Right renal pelvis (tissue), 4 donors: Measurements from ENCODE around the gene TMEM91. TPM values are rescaled to one million over a fixed set of nuclear protein-coding genes. Genes with fewer than 3 reads are reported as not detected.
"Not testable (repeated sequence)": the region's sequence is repeated elsewhere in the genome, so short reads cannot be mapped to it uniquely, and the experiment has no call there.

ENCODE experiments used
- DNase-seq, 4 donors: peaks; one replicate each; pipeline ENCODE4 v3.0.0-alpha.2; 2013; ENCODE audit warnings: low read depth in 4 of 4, low spot score in 3 of 4, missing footprints in 1 of 4
- polyA plus RNA-seq, 4 donors: library from polyadenylated mRNA; unstranded; fragments of 120-200 nt; gene quantifications; one replicate each; pipeline ENCODE4 v1.2.1, GENCODE V29; 2013; ENCODE audit not compliant: insufficient read length in 4 of 4

The TMEM91 gene
- polyA plus RNA-seq, 4 donors, result 9.1 to 14.2 (median 10.1) TPM

DNA sequence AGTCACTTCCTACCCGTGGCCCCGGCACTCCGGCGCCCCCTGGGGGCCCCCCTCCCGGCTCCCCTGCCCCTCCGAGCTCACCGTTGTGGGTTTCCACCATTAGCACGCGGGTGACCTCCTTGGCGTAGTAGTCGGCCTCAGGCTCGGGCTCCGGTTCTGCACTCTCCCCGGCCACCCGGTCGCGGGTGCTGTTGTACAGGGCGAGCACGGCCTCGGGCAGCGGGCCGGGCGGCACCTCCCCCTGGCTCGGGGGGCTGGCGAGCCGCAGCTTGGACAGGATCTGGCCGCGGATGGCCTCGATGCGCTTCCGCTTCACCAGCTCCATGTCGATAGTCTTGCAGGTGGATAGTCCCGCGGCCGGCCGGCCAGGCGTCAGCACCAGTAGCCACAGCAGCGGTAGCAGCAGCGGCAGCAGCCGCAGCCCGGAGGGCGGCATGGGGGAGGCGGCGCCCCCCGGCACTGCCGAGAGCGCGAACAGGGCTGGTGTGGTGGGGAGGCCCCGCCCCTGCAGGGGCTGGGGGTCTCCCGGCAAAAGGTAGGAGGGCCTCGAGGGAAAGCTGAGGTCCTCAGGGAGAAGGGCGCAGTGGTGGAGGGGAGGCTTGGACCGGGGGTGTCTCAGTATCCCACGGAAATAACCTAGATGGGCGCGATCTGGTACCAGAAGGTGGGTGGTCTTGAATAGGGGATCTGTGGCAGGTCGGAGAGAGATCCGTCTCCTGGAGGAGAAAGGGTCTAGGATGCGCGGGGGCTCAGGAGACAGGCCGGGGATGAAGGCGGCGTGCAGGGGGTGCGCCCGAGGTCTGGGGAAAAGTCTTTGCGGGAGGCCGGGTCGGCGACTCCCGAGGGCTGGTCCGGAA lies 23.5 kb upstream of the TMEM91 start:
- DNase-seq, result no peak

- peak in 1 of 4 donors; percentile 54 for DNase-seq
These were observed 22.6 kb upstream of the TMEM91 start, which contains the start of gene TGFB1 for GRCh38 chr19:41353466-41354342. TSS of gene TGFB1 (minus strand) at chr19:41353922. CDS start at chr19:41353044, 878 bp downstream.

GRCh38 chr19:41354343-41354953 lies 21.9 kb upstream of the TMEM91 start:
- no peak for DNase-seq

GRCh38 chr19:41355035-41355434 lies 21.3 kb upstream of the TMEM91 start:
- DNase-seq, result no peak

DNA sequence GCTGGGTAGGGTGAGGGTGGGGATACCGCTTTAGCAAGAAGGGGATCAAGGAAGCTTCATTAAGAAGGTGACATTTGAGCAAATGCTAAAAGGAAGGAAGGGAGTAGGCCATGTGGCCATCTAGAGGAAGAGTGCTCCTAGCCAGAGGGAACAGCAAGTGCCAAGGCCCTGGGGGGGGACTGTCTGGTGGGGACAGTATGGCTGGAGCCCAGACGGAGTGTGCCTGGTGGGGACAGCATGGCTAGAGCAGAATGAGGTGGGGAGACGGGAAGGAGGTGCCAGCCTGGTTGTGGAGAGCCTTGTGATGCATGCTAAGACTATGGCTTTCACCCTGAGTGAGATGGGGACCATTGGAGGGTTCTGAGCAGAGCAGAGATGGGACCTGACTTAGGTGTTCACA lies 20.5 kb upstream of the TMEM91 start:
- no peak for DNase-seq

- DNase-seq, result no peak
These were observed 19.2 kb upstream of the TMEM91 start for GRCh38 chr19:41356984-41357739.

GRCh38 chr19:41357746-41358145 lies 18.6 kb upstream of the TMEM91 start:
- DNase-seq, result no peak

DNA sequence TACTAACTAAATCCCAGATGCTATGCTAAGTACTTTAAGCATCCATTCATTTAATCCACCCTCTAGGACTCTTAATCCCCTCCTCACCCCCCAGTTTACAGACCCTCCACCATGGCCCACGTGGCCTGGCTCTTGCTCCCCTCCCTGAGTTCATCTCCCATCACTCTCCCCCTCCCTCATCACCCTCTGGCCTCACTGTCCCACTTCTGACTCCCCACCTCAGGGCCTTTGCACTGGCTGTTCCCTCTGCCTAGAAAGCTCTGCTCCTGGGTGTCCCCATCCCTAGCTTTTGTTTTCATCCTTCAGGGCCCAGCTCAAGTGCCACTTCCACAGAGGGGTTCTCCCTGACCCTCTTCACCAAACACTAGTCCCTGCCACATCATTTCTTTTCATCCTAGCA lies 16.6 kb upstream of the TMEM91 start:
- DNase-seq, result no peak

- no peak for DNase-seq
These were observed 14.0 kb upstream of the TMEM91 start for GRCh38 chr19:41362143-41362847.

GRCh38 chr19:41363371-41363752 lies 13.0 kb upstream of the TMEM91 start:
- DNase-seq, result no peak

DNA sequence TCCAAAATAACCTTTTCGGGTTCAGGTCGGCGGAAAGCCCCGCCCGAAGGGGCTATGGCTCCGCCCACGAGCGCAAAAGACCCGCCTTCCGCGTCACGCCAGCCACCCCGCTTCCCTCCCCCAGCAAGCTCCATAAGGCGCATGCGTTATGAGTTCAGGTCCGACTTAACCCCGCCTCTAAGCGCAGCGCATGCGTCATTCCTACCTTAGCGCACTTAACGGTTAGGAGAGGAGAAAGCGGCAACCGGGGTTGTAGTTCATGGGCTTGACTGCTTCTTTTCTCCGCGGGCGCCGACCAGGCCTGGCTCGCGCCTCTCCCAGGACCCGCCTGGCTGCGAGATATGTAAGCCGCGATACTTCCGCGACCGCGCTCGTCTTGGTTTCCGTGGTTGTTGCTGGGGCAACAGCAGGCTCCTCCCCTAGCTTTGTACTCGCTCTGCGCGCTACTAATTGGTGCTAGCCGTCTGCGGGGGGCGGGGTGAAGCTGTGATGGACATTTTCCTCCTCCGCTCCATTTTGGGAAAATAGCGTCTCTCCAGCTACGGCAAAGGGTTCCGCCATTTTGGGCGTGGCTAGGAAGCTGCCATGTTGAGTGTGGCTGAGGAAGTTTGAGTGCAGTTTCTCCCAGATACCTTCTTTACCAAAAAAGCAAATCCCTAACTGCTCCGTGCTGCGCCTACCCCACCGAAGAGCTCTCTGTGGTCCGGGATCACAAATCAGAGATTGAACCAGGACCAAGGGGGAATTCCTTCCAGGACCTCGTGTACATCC lies 12.4 kb upstream of the TMEM91 start, which contains the start of gene B9D2:
Gene B9D2 (minus strand): TSS at position 397 of the 771 bp plus-strand sequence. CDS start 630 bp downstream, outside the sequence.
- peak; percentile 97 to 99 (median 98) for DNase-seq

GRCh38 chr19:41364524-41365391 lies 11.6 kb upstream of the TMEM91 start:
- DNase-seq, result no peak

DNA sequence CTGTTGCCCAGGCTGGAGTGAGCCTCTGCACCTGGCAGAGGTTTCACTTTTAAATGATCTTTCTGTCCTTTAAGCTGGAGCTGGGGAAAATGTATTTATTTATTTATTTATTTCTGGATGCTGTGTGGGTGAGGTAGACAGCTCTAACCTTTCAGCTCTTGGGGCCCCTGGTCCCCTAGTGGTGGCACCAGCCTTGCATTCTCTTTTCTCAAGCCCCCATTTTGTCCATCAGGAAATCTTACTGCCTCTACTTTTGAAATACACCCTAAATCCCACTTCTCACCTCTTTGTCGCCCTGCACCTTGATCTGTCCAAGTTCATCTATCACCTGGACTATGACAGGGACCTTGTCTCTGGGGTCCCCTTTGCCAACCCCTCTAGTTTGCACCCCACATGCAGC lies 10.2 kb upstream of the TMEM91 start:
- no peak for DNase-seq

DNA sequence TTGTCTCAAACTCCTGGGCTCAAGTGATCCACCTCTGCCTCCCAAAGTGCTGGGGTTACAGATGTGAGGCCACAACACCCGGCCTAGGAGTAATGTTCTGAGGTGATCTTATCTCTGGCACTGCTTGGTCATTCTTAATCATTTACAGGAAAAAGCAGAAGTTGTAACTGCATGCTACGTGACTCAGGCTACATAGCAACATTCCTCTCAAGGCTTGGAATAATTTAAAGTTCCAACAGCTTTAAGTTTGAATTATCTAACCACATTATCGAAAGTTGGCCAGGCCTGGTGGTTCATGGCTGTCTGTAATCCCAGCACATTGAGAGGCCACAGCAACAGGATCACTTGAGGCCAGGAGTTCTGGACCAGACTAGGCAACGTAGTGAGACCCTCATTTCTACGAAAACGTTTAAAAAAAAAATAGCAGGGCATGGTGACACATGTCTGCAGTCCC lies 8.5 kb upstream of the TMEM91 start:
- DNase-seq, result no peak

DNA sequence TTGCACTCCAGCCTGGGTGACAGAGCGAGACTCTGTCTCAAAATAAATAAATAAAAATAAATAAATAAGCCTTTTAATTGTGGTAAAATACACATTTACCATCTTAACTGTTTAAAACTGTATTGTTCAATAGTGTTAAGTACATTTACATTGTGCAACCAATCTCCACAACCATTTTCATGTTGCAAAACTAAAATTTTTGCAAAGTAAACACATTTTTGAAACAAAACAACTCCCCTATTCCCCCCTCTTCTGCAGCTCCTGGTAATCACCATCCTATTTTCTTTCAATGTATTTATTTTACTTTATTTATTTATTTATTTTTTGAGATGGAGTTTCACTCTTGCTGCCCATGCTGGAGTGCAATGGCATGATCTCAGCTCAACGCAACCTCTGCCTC lies 6.6 kb upstream of the TMEM91 start:
- no peak for DNase-seq

- not testable (repeated sequence) for DNase-seq
These were observed 5.2 kb upstream of the TMEM91 start for GRCh38 chr19:41371119-41371518.

DNA sequence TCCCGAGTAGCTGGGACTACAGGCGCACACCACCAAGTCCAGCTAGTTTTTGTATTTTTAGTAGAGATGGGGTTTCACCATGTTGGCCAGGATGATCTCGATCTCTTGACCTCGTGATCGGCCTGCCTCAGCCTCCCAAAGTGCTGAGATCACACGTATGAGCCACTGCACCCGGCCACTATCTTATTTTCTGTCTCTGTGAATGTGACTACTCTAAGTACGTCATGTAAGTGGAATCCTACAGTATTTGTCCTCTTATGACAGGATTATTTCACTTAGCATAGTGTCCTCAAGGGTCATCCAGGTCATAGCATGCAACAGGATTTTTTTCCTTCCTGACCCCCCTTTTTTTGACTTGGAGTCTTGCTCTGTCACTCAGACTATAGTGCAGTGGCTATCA lies 4.8 kb upstream of the TMEM91 start:
- no peak for DNase-seq

- no peak for DNase-seq
These were observed 3.8 kb upstream of the TMEM91 start for GRCh38 chr19:41372501-41372900.
